ENCODE results near the gene ARHGDIB.

DNA sequence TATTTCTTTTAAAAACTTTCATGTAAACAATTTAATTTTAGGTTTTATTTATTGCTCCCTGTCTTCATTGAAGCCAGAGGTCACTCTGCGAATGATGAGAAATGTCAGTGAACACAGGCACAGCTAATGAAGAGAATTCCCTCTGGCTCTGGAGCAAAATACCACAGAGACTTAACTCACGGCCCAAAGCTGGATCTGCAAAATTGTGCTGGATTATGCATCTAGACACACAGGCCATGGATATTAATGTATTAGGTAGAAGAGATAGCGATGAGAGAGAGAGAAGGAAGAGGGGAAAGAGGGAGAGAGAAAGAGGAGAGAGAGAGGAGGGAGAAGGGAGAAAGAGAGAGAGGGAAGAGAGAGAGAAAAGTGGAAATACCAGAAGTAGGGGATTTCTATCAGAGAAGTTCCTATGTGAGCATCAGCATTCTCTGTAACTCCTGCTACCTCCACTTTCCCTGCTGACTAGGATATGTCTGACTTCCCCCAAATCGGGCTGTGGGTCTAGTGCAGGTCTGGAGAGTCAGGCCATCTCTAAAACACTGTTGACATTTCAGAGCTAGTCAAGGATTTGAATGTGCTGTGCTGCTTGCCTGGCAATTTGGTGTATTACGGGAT lies 3.7 kb downstream of the ARHGDIB start:
- TF ChIP-seq, protein P1, sequence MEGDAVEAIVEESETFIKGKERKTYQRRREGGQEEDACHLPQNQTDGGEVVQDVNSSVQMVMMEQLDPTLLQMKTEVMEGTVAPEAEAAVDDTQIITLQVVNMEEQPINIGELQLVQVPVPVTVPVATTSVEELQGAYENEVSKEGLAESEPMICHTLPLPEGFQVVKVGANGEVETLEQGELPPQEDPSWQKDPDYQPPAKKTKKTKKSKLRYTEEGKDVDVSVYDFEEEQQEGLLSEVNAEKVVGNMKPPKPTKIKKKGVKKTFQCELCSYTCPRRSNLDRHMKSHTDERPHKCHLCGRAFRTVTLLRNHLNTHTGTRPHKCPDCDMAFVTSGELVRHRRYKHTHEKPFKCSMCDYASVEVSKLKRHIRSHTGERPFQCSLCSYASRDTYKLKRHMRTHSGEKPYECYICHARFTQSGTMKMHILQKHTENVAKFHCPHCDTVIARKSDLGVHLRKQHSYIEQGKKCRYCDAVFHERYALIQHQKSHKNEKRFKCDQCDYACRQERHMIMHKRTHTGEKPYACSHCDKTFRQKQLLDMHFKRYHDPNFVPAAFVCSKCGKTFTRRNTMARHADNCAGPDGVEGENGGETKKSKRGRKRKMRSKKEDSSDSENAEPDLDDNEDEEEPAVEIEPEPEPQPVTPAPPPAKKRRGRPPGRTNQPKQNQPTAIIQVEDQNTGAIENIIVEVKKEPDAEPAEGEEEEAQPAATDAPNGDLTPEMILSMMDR (IDR thresholded peaks at IDR 0.05): no peak
- TF ChIP-seq POLR2AphosphoS5 (IDR thresholded peaks at IDR 0.05): no peak
- TF ChIP-seq POLR2A (IDR thresholded peaks at IDR 0.05): no peak

Data from stomach (tissue), 4 donors.